NCI-H187 treated with DMSO at 0.1 percent for 48 hours (cell line): Measurements from ENCODE around the gene CCDC148.

ENCODE experiments used
- DNase-seq: peaks from one replicate; lab custom pipeline; 2025; lab: John Stamatoyannopoulos, UW

The CCDC148 gene

GRCh38 chr2:158212301-158212700 is 244.3 kb downstream of the CCDC148 start:
- no peak for DNase-seq

- no peak for DNase-seq
These were observed 245.1 kb downstream of the CCDC148 start for GRCh38 chr2:158211502-158211901.

- no peak for DNase-seq
These were observed 249.2 kb downstream of the CCDC148 start for GRCh38 chr2:158207354-158207753.

GRCh38 chr2:158205215-158205614 is 251.3 kb downstream of the CCDC148 start:
- DNase-seq, result no peak

- DNase-seq, result no peak
These were observed 251.8 kb downstream of the CCDC148 start for GRCh38 chr2:158204741-158205165.

GRCh38 chr2:158202161-158202815 is 254.3 kb downstream of the CCDC148 start:
- no peak for DNase-seq

- no peak for DNase-seq
These were observed 256.5 kb downstream of the CCDC148 start for GRCh38 chr2:158199928-158200650.

GRCh38 chr2:158197940-158198339 is 258.6 kb downstream of the CCDC148 start:
- no peak for DNase-seq

GRCh38 chr2:158194229-158194628 is 262.3 kb downstream of the CCDC148 start:
- DNase-seq, result no peak

GRCh38 chr2:158192515-158193443 is 263.8 kb downstream of the CCDC148 start:
- DNase-seq, result no peak

GRCh38 chr2:158191076-158191895 is 265.3 kb downstream of the CCDC148 start:
- no peak for DNase-seq

GRCh38 chr2:158189526-158189925 is 267.0 kb downstream of the CCDC148 start:
- DNase-seq, result no peak

- no peak for DNase-seq
These were observed 268.6 kb downstream of the CCDC148 start for GRCh38 chr2:158187908-158188307.

- DNase-seq, result no peak
These were observed 271.8 kb downstream of the CCDC148 start for GRCh38 chr2:158184556-158185343.

GRCh38 chr2:158184001-158184400 is 272.6 kb downstream of the CCDC148 start:
- DNase-seq, result no peak

GRCh38 chr2:158182676-158183295 is 273.8 kb downstream of the CCDC148 start:
- DNase-seq, result no peak

GRCh38 chr2:158181171-158181570 is 275.4 kb downstream of the CCDC148 start:
- DNase-seq, result no peak

- DNase-seq, result no peak
These were observed 276.9 kb downstream of the CCDC148 start for GRCh38 chr2:158179660-158180059.

GRCh38 chr2:158178646-158179045 is 277.9 kb downstream of the CCDC148 start:
- DNase-seq, result no peak

GRCh38 chr2:158174956-158175355 is 281.6 kb downstream of the CCDC148 start:
- no peak for DNase-seq
